B cell (primary cell): Measurements from ENCODE around the gene STAT5B. TPM values are rescaled to one million over a fixed set of nuclear protein-coding genes. Genes with fewer than 3 reads are reported as not detected.
A peak's percentile ranks its signal among the peaks of the same experiment; 100 is the strongest.
"Not testable (repeated sequence)": the region's sequence is repeated elsewhere in the genome, so short reads cannot be mapped to it uniquely, and the experiment has no call there.

ENCODE experiments used
- ATAC-seq: fragments of 200-7000 bp; cut with Tn5 transposase; one replicate; pipeline ENCODE4 v1.10.0; 2021; ENCODE audit warnings: low read depth, mild to moderate bottlenecking, moderate number of reproducible peaks, moderate library complexity
- CTCF ChIA-PET: fragments of 350-600 bp; sonication (Branson Sonifier 250); formaldehyde crosslinking; loops from one replicate; lab custom pipeline; 2021; ENCODE audit warnings: antibody characterized with exemption, inconsistent platforms; lab: Charles Lee
- POLR2A ChIA-PET: fragments of 350-600 bp; sonication (Branson Sonifier 250); formaldehyde crosslinking; loops from one replicate; lab custom pipeline; 2021; ENCODE audit warnings: antibody characterized with exemption; lab: Charles Lee
- DNase-seq: peaks from one replicate; pipeline ENCODE4 v3.0.0; 2013
- H2AFZ ChIP-seq: 2 replicates; pipeline ENCODE4 v1.6.1; 2012; ENCODE audit warnings: mild to moderate bottlenecking, low read depth, low read length; ENCODE audit not compliant: insufficient read depth, poor library complexity, severe bottlenecking
- H3K27ac ChIP-seq, 2 donors: 1 replicate in 1 of 2; 2 replicates in 1 of 2; pipeline ENCODE4 v1.5.1; 2012 to 2013; ENCODE audit warnings: low read length in 2 of 2, mild to moderate bottlenecking in 2 of 2, moderate library complexity in 1 of 2
- H3K27me3 ChIP-seq, 4 experiments: fragments of 200-600 bp in 1 of 4; sonication (generic) in 1 of 4; replicated peaks in 1 of 4; 1 replicate in 2 of 4; 2 replicates in 2 of 4; pipeline versions ENCODE4 v1.6.1 to v1.7.0; 2013 to 2016; ENCODE audit warnings: low read length in 3 of 4, mild to moderate bottlenecking in 2 of 4, mixed read lengths in 1 of 4, moderate library complexity in 1 of 4; ENCODE audit not compliant: insufficient read depth in 4 of 4, control insufficient read depth in 3 of 4; ENCODE audit errors: control extremely low read depth in 1 of 4
- H3K36me3 ChIP-seq, 2 experiments: replicated peaks in 1 of 2; 1 replicate in 1 of 2; 2 replicates in 1 of 2; pipeline versions ENCODE4 v1.6.1 to v1.7.1; 2013; ENCODE audit warnings: low read length in 1 of 2; ENCODE audit not compliant: insufficient read depth in 2 of 2, control insufficient read depth in 1 of 2; ENCODE audit errors: control extremely low read depth in 1 of 2, extremely low read depth in 1 of 2
- H3K4me1 ChIP-seq, 2 donors: fragments of 200-600 bp in 1 of 2; sonication (generic) in 1 of 2; 1 replicate in 1 of 2; 2 replicates in 1 of 2; pipeline versions ENCODE4 v1.5.1 to v1.6.1; 2013 to 2017; ENCODE audit warnings: low read length in 2 of 2; ENCODE audit not compliant: control insufficient read depth in 2 of 2, insufficient read depth in 2 of 2
- H3K4me2 ChIP-seq: replicated peaks from 2 replicates; pipeline ENCODE3; 2012; ENCODE audit warnings: mild to moderate bottlenecking, low read depth, low read length; ENCODE audit not compliant: poor library complexity, severe bottlenecking
- H3K4me3 ChIP-seq, 5 experiments: fragments of 200-600 bp in 1 of 5; sonication (generic) in 1 of 5; 1 replicate in 3 of 5; 2 replicates in 2 of 5; pipeline versions ENCODE4 v1.5.1 to v1.7.0; 2011 to 2016; ENCODE audit warnings: low read length in 4 of 5, mild to moderate bottlenecking in 4 of 5, low read depth in 2 of 5, control low read depth in 1 of 5, moderate library complexity in 1 of 5; ENCODE audit not compliant: insufficient read depth in 1 of 5; ENCODE audit errors: control extremely low read depth in 1 of 5, extremely low read depth in 1 of 5
- H3K79me2 ChIP-seq: fragments of 200-600 bp; sonication (generic); one replicate; pipeline ENCODE4 v1.6.0; 2016; ENCODE audit warnings: low read length; ENCODE audit not compliant: control insufficient read depth, insufficient read depth
- H3K9ac ChIP-seq: fragments of 200-600 bp; sonication (generic); 2 replicates; pipeline ENCODE4 v1.6.1; 2017; ENCODE audit warnings: mild to moderate bottlenecking, low read length, moderate library complexity
- H3K9me3 ChIP-seq, 3 donors: one replicate each; pipeline versions ENCODE4 v1.6.1 to v1.7.1; 2013; ENCODE audit warnings: low read length in 2 of 3; ENCODE audit not compliant: control insufficient read depth in 2 of 3, insufficient read depth in 1 of 3; ENCODE audit errors: control extremely low read depth in 1 of 3
- H4K20me1 ChIP-seq: 2 replicates; pipeline ENCODE4 v1.6.0; 2012; ENCODE audit warnings: mild to moderate bottlenecking, low read length; ENCODE audit not compliant: insufficient read depth, control insufficient read depth, poor library complexity, severe bottlenecking
- H3K27ac Mint-ChIP-seq: one replicate; pipeline ENCODE4 v1.8.0; 2021; ENCODE audit warnings: mixed read lengths
- H3K27me3 Mint-ChIP-seq: one replicate; pipeline ENCODE4 v1.8.0; 2021; ENCODE audit warnings: mixed read lengths
- H3K4me1 Mint-ChIP-seq: one replicate; pipeline ENCODE4 v1.8.0; 2021; ENCODE audit warnings: mixed read lengths
- H3K4me3 Mint-ChIP-seq: one replicate; pipeline ENCODE4 v1.8.0; 2021; ENCODE audit warnings: mixed read lengths
- H3K9me3 Mint-ChIP-seq: one replicate; pipeline ENCODE4 v1.8.0; 2022; ENCODE audit warnings: mixed read lengths; ENCODE audit not compliant: insufficient read depth
- CTCF ChIP-seq: fragments of 200-600 bp; IDR thresholded peaks from one replicate; pipeline ENCODE4 v1.8.0; 2022; ENCODE audit warnings: antibody characterized with exemption, mild to moderate bottlenecking
- EZH2 ChIP-seq: IDR thresholded peaks from 2 replicates; pipeline ENCODE4 v1.6.1; 2012; ENCODE audit warnings: borderline replicate concordance, low read depth, mild to moderate bottlenecking, moderate library complexity, low read length; ENCODE audit not compliant: insufficient read depth, poor library complexity, severe bottlenecking
- WGBS: methylation state at CpG from one replicate; pipeline ENCODE4 v1.1.5; 2013; ENCODE audit warnings: missing lambda C conversion rate; ENCODE audit not compliant: insufficient coverage; 5-methylcytosine and 5-hydroxymethylcytosine counted together
- intact Hi-C: fragments of 100-400 bp; cut with micrococcal nuclease; formaldehyde crosslinking; loops from one replicate; pipeline ENCODE4 v1.10.0; 2022
- polyA plus RNA-seq: library from polyadenylated mRNA; depleted of rRNA; stranded (reverse); fragments of >200 nt; gene quantifications from 2 replicates; pipeline ENCODE4 v1.2.3, GENCODE V29; 2012
- total RNA-seq, 2 donors: library from RNA; stranded (reverse); fragments of 120-200 nt in 1 of 2; gene quantifications; 1 replicate in 1 of 2; 2 replicates in 1 of 2; pipeline versions ENCODE4 v1.2.3 to v1.2.4, GENCODE V29; 2013 to 2022

The STAT5B gene
- total and polyA plus RNA-seq, 2 donors (not counting 1 experiment from before 2014, with no cell fraction given): 70.0 to 103 TPM

DNA sequence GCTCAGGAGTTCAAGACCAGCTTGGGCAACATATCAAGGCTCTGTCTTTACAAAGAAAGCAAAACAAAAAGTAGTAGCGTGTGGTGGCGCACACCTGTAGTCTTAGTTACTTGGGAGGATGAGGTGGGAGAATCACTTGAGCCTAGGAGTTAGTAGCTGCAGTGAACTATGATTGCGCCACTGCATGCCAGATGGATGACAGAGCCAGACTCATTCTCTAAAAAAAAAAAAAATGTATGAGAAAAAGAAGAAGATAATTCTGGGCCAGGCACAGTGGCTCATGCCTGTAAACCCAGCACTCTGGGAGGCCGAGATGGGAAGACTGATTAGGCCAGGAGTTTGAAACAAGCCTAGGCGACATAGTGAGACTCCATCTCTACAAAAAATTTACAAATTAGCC lies 28.5 kb downstream of the STAT5B start:
- Mint-ChIP-seq H3K27me3 (no peaks in the 10 kb centered on the region), H3K27ac (peak overlapping the region; percentile 71), H3K9me3 (no peaks in the 10 kb centered on the region), H3K4me1 (peaks cover 45% of the 10 kb centered on the region), H3K4me3 (peak overlapping the region; percentile 47)
- ChIA-PET CTCF (interaction anchor here (0.6 to 3.7 kb wide), 9 partner anchors 11 to 64 kb away, joined by 3 to 21 read pairs (median 6); partner anchors contain the start of genes GHDC, STAT5A and STAT5B), POLR2A (interaction anchor here (0.5 to 0.9 kb wide), 2 partner anchors 28 to 37 kb away, joined by 3 read pairs; no protein-coding TSS in a partner anchor)
- Histone ChIP-seq H3K9me3 (no peaks in the 10 kb centered on the region), H3K79me2 (peaks cover 74% of the 10 kb centered on the region), H3K4me2 (peak overlapping the region; percentile 92), H3K27ac (peak overlapping the region; percentile 84 to 93), H3K4me3 (peak overlapping the region in 1 of 5 experiments; percentile 86), H3K9ac (peak overlapping the region; percentile 73), H4K20me1 (no peaks in the 10 kb centered on the region), H2AFZ (peak overlapping the region; percentile 90), H3K36me3 (no peaks in the 10 kb centered on the region), H3K4me1 (peaks cover 20 to 24% of the 10 kb centered on the region in 2 donors), H3K27me3 (no peaks in the 10 kb centered on the region)
- WGBS: 100% methylated on average over 2 of the region's 5 CpGs
- DNase-seq: no peak
- intact Hi-C loops: loop anchor here (1.0 to 5.0 kb wide), 4 partner anchors 29 to 141 kb away; partner anchors contain the start of genes GHDC, STAT3, STAT5A and STAT5B
- ATAC-seq: no peak
- TF ChIP-seq CTCF (no peak), EZH2 (no peak)

- CTCF ChIA-PET: interaction anchor here (0.6 to 3.2 kb wide), 3 partner anchors 24 to 183 kb away, joined by 3 to 21 read pairs (median 15); partner anchors contain the start of gene STAT5B
- H3K79me2 ChIP-seq: peaks cover 84% of the 10 kb centered on the region
- H3K36me3 ChIP-seq: no peaks in the 10 kb centered on the region
- WGBS: 71% methylated on average over 7 of the region's 7 CpGs
- Mint-ChIP-seq H3K4me3 (no peak overlapping the region), H3K27ac (peak overlapping the region; percentile 78), H3K9me3 (no peaks in the 10 kb centered on the region), H3K27me3 (no peaks in the 10 kb centered on the region), H3K4me1 (peaks cover 47% of the 10 kb centered on the region)
- no peak overlapping the region for H3K4me3 ChIP-seq
- no peaks in the 10 kb centered on the region for H3K27me3 ChIP-seq
- intact Hi-C loops: loop anchor here (5.0 kb wide), 1 partner anchor 54 kb away; the partner anchor contains the start of gene GHDC
- DNase-seq (no peak), ATAC-seq (no peak)
- no peak overlapping the region for H3K9ac ChIP-seq
- H4K20me1 ChIP-seq: no peaks in the 10 kb centered on the region
- TF ChIP-seq EZH2: no peak
- no peak for TF ChIP-seq CTCF
- no peak overlapping the region for H3K4me2 ChIP-seq
- no peak overlapping the region for H2AFZ ChIP-seq
- peaks cover 20 to 24% of the 10 kb centered on the region in 2 donors for H3K4me1 ChIP-seq
- H3K9me3 ChIP-seq: no peaks in the 10 kb centered on the region
- H3K27ac ChIP-seq: peak overlapping the region in 1 of 2 donors; percentile 8
- POLR2A ChIA-PET: no interaction called here
Observed at GRCh38 chr17:42246515-42246914, 29.7 kb downstream of the STAT5B start.

DNA sequence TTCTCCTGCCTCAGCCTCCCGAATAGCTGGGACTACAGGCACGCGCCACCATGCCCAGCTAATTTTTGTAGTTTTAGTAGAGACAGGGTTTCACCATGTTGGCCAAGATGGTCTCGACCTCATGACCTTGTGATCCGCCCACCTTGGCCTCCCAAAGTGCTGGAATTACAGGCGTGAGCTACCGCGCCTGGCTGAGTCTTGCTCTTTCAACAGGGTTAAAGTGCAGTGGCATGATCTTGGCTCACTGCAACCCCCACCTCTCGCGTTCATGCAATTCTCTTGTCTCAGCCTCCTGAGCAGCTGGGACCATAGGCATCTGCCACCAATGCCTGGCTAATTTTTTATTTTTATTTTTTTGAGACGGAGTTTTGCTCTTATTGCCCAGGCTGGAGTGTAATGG lies 31.0 kb downstream of the STAT5B start:
- H4K20me1 ChIP-seq, H3K27me3 ChIP-seq, DNase-seq, ATAC-seq, H3K9ac ChIP-seq, H3K9me3 ChIP-seq, CTCF ChIA-PET, H3K27ac Mint-ChIP-seq, H3K4me2 ChIP-seq, H3K36me3 ChIP-seq, H3K4me3 Mint-ChIP-seq, H3K27me3 Mint-ChIP-seq, H3K4me3 ChIP-seq, H2AFZ ChIP-seq, H3K9me3 Mint-ChIP-seq, H3K27ac ChIP-seq: not testable (repeated sequence)
- 96% methylated on average over 8 of the region's 11 CpGs for WGBS
- peaks cover 43% of the 10 kb centered on the region for H3K4me1 Mint-ChIP-seq
- POLR2A ChIA-PET: interaction anchor here (0.7 kb wide), 1 partner anchor 16 kb away, joined by 5 read pairs; no protein-coding TSS in a partner anchor
- intact Hi-C loops: loop anchor here (5.0 kb wide), 1 partner anchor 53 kb away; the partner anchor contains the start of gene GHDC
- Histone ChIP-seq H3K79me2 (peaks cover 87% of the 10 kb centered on the region), H3K4me1 (peaks cover 20 to 24% of the 10 kb centered on the region in 2 donors)
